Esophagus muscularis mucosa (tissue), 4 donors: ENCODE results near the gene IRF2BP2. TPM values are rescaled to one million over a fixed set of nuclear protein-coding genes. Genes with fewer than 3 reads are reported as not detected.

Experiments used
- DNase-seq: peaks from one replicate; pipeline ENCODE4 v3.0.0-alpha.2; 2017; ENCODE audit errors: extremely low spot score
- H3K27ac ChIP-seq, 4 donors: fragments of 200-600 bp; sonication (generic); replicated peaks in 1 of 4; 1 replicate in 3 of 4; 2 replicates in 1 of 4; pipeline ENCODE4 v1.5.1; 2016 to 2019; ENCODE audit warnings: mild to moderate bottlenecking in 1 of 4
- H3K27me3 ChIP-seq, 4 donors: fragments of 200-600 bp; sonication (generic); one replicate each; pipeline versions ENCODE4 v1.5.1 to v1.6.0; 2016 to 2019
- H3K36me3 ChIP-seq, 4 donors: fragments of 200-600 bp; sonication (generic); one replicate each; pipeline ENCODE4 v1.5.1; 2016 to 2019
- H3K4me1 ChIP-seq, 4 donors: fragments of 200-600 bp; sonication (generic); one replicate each; pipeline ENCODE4 v1.5.1; 2016 to 2019
- H3K4me3 ChIP-seq, 4 donors: fragments of 200-600 bp; sonication (generic); 1 replicate in 2 of 4; 2 replicates in 2 of 4; pipeline ENCODE4 v1.5.1; 2016 to 2019; ENCODE audit warnings: mild to moderate bottlenecking in 4 of 4, moderate library complexity in 1 of 4
- H3K9me3 ChIP-seq, 4 donors: fragments of 200-600 bp; sonication (generic); 1 replicate in 3 of 4; 2 replicates in 1 of 4; pipeline ENCODE4 v1.5.1; 2016 to 2019
- CTCF ChIP-seq, 3 experiments: fragments of 200-600 bp in 2 of 3; fragments of 450-650 bp in 1 of 3; sonication (generic) in 2 of 3; IDR thresholded peaks; one replicate each; pipeline ENCODE4 v1.5.1; 2017 to 2019; ENCODE audit warnings: antibody characterized with exemption in 3 of 3, mild to moderate bottlenecking in 2 of 3, moderate library complexity in 1 of 3
- EP300 ChIP-seq: sonication (generic); formaldehyde crosslinking; IDR thresholded peaks from one replicate; pipeline ENCODE4 v1.6.1; 2017; ENCODE audit warnings: antibody characterized with exemption
- POLR2A ChIP-seq: fragments of 450-650 bp; IDR thresholded peaks from one replicate; pipeline ENCODE4 v1.6.1; 2017; ENCODE audit warnings: antibody characterized with exemption, moderate library complexity, mild to moderate bottlenecking, low read depth
- POLR2AphosphoS5 ChIP-seq, 2 donors: sonication (generic); formaldehyde crosslinking; IDR thresholded peaks; one replicate each; pipeline ENCODE4 v1.6.1; 2017; ENCODE audit warnings: antibody characterized with exemption in 2 of 2
- WGBS: methylation state at CpG from one replicate; pipeline ENCODE4 v1.1.5; 2018; 5-methylcytosine and 5-hydroxymethylcytosine counted together
- intact Hi-C: fragments of 100-400 bp; cut with DNase I; formaldehyde crosslinking; loops from one replicate; pipeline ENCODE4 v1.15.1; 2023
- small RNA-seq, 3 donors: library from RNA; depleted of rRNA; stranded (forward); fragments of <200 nt; gene quantifications; one replicate each; pipeline ENCODE3, GENCODE V24; 2016
- total RNA-seq, 4 donors: library from RNA; depleted of rRNA; stranded (reverse); fragments of >200 nt; gene quantifications; one replicate each; pipeline versions ENCODE4 v1.1.0 to v1.2.1, GENCODE V29; 2016

Gene IRF2BP2
- total RNA-seq, 4 donors from 2014 or later, result 83.3 to 119 (median 97.9) TPM

DNA sequence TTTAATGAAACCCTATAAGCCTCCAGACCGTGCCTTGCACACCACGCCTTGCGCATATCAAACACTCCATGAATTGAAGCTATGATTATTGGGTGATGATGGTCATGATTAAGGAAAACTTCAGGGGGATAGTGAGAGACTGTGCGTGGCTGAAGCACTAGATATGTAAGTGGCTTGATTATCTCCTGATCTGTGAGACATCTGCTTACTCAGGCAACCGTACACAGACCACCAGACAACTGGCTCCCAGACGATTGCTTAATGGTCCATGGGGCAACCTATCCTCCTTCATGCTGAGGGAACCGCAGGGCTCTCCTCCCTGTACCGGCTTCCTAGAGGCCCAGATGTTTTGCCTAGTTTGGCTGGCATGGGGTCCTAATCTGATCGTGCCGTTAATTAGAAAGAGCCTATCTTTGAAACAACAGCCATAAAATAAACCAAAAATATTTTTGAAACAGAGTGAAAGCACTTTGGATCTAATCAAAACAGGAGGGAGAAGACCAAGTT lies 51.6 kb downstream of the IRF2BP2 start:
- peak overlapping the region in 1 of 4 donors; percentile 29 for H3K27ac ChIP-seq
- intact Hi-C loops, result no loop called here
- DNase-seq, result no peak
- peaks cover 19 to 28% (median 24%) of the 10 kb centered on the region in 4 donors for H3K4me1 ChIP-seq
- no peaks in the 10 kb centered on the region for H3K36me3 ChIP-seq
- H3K27me3 ChIP-seq, result no peaks in the 10 kb centered on the region
- WGBS, result 78% methylated on average over 10 of the region's 10 CpGs
- TF ChIP-seq EP300, result no peak
- TF ChIP-seq POLR2AphosphoS5 (IDR thresholded peaks at IDR 0.05), result no peak
- TF ChIP-seq POLR2A, result no peak
- no peak for TF ChIP-seq CTCF (IDR thresholded peaks at IDR 0.05)
- no peaks in the 10 kb centered on the region for H3K9me3 ChIP-seq
- H3K4me3 ChIP-seq, result no peak overlapping the region

GRCh38 chr1:234556245-234556943 lies 53.6 kb downstream of the IRF2BP2 start:
- 87% methylated on average over 4 of the region's 4 CpGs for WGBS
- Histone ChIP-seq H3K27ac (peak overlapping the region in 3 of 4 donors; percentile 65 to 87 (median 83)), H3K9me3 (no peaks in the 10 kb centered on the region), H3K36me3 (no peaks in the 10 kb centered on the region), H3K27me3 (no peaks in the 10 kb centered on the region), H3K4me3 (no peak overlapping the region), H3K4me1 (peaks cover 16 to 27% (median 19%) of the 10 kb centered on the region in 4 donors)
- intact Hi-C loops, result no loop called here
- TF ChIP-seq EP300, result no peak
- no peak for TF ChIP-seq POLR2A
- TF ChIP-seq POLR2AphosphoS5 (IDR thresholded peaks at IDR 0.05), result no peak
- no peak for TF ChIP-seq CTCF (IDR thresholded peaks at IDR 0.05)
- no peak for DNase-seq

- H3K4me3 ChIP-seq, result no peak overlapping the region
- TF ChIP-seq CTCF (IDR thresholded peaks at IDR 0.05) (no peak), EP300 (no peak), POLR2AphosphoS5 (IDR thresholded peaks at IDR 0.05) (no peak), POLR2A (no peak)
- no peaks in the 10 kb centered on the region for H3K27me3 ChIP-seq
- H3K27ac ChIP-seq, result peak overlapping the region; percentile 65 to 87 (median 76)
- no peak for DNase-seq
- H3K36me3 ChIP-seq, result no peaks in the 10 kb centered on the region
- H3K9me3 ChIP-seq, result no peaks in the 10 kb centered on the region
- 89% methylated on average over 10 of the region's 10 CpGs for WGBS
- intact Hi-C loops, result no loop called here
- peaks cover 16 to 27% (median 19%) of the 10 kb centered on the region in 4 donors for H3K4me1 ChIP-seq
These were observed 54.5 kb downstream of the IRF2BP2 start for GRCh38 chr1:234555390-234556024.

DNA sequence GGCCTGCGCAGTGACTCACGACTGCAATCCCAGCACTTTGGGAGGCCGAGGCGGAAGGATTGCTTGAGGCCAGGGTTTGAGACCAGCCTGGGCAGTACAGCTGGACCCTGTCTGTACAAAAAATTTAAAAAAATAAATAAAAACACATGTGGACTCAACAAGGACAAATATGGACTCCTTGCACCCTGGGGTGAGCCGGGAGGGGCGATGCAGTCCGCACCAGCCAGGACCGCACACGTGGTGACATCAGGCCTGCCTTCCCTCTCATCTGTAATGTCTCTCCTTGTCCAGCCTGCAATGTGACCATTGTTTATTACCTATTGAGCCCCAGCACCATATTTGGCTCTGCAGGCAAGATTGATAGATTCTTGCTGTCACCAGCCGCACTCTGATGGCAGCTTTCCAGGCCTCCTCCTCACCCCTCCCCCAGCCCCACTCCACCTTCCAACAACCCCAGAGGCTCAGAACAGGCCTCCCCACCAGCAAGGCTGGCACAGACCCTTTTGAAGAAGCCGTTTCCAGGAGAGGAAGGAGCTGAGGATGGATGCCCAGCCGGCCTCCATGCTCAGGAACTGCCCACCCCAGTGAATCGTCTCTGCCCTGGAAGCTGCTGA lies 55.2 kb downstream of the IRF2BP2 start:
- Histone ChIP-seq H3K27me3 (no peaks in the 10 kb centered on the region), H3K36me3 (no peaks in the 10 kb centered on the region), H3K27ac (peak overlapping the region; percentile 65 to 87 (median 76)), H3K4me1 (peaks cover 16 to 27% (median 19%) of the 10 kb centered on the region in 4 donors), H3K4me3 (no peak overlapping the region), H3K9me3 (no peaks in the 10 kb centered on the region)
- intact Hi-C loops, result no loop called here
- TF ChIP-seq EP300 (peak; percentile 21), POLR2AphosphoS5 (IDR thresholded peaks at IDR 0.05) (peak; percentile 61 to 84), CTCF (IDR thresholded peaks at IDR 0.05) (no peak)
- no peak for DNase-seq
- WGBS, result 61% methylated on average over 12 of the region's 13 CpGs

Small RNAs within 50 kb of the gene (small RNA-seq; reads per million reads assigned to genes)
- gene RF00096, result 0 reads per million in 3 donors

Other genes with a start within 250 kb of the IRF2BP2 start
- gene COA6, start 236.7 kb downstream of the IRF2BP2 start, total RNA-seq, result 10 to 100 TPM in 3 of 4 donors, 1 to 10 TPM in 1; 9.4 to 18.3 (median 16.0) TPM
- gene TARBP1, start 131.0 kb downstream of the IRF2BP2 start, total RNA-seq, result 10 to 100 TPM in 2 of 4 donors, 1 to 10 TPM in 2; 5.8 to 11.1 (median 9.8) TPM